H1 (cell line): ENCODE data around the gene STARD7. TPM values are rescaled to one million over a fixed set of nuclear protein-coding genes. Genes with fewer than 3 reads are reported as not detected.

ENCODE experiments used
- CTCF ChIA-PET: fragments of 300-600 bp; sonication (Branson Sonifier 250); formaldehyde crosslinking; loops from one replicate; lab custom pipeline; 2021; ENCODE audit not compliant: partially characterized antibody; lab: Charles Lee
- POLR2A ChIA-PET: fragments of 300-600 bp; sonication (Branson Sonifier 250); formaldehyde crosslinking; loops from one replicate; lab custom pipeline; 2021; ENCODE audit warnings: inconsistent platforms; ENCODE audit not compliant: partially characterized antibody; lab: Charles Lee
- DNase-seq, 2 experiments: peaks; one replicate each; pipeline versions ENCODE4 v3.0.0 to v3.0.0-alpha.2; 2010 to 2022; ENCODE audit warnings: low spot score in 2 of 2, low read depth in 1 of 2, mixed read lengths in 1 of 2
- FAIRE-seq: peaks from 2 replicates; lab custom pipeline; 2011; peaks lifted over from hg19 to GRCh38; lab: Jason Lieb, UNC
- H2AFZ ChIP-seq: 2 replicates; pipeline ENCODE4 v1.8.1; 2012; ENCODE audit warnings: low read length, inconsistent platforms
- H2AK5ac ChIP-seq: 2 replicates; pipeline ENCODE4 v1.6.1; 2013; ENCODE audit warnings: low read depth, low read length
- H2BK120ac ChIP-seq: replicated peaks from 2 replicates; pipeline ENCODE3; 2013; ENCODE audit warnings: low read depth, low read length, inconsistent platforms
- H2BK12ac ChIP-seq: 2 replicates; pipeline ENCODE4 v1.6.1; 2013; ENCODE audit warnings: low read depth, low read length
- H2BK15ac ChIP-seq: 2 replicates; pipeline ENCODE4 v1.6.1; 2013; ENCODE audit warnings: low read length
- H2BK20ac ChIP-seq: 2 replicates; pipeline ENCODE4 v1.6.1; 2013; ENCODE audit warnings: low read length
- H2BK5ac ChIP-seq: 2 replicates; pipeline ENCODE4 v1.6.1; 2013; ENCODE audit warnings: low read depth, low read length
- H3K14ac ChIP-seq: 2 replicates; pipeline ENCODE4 v1.6.1; 2013; ENCODE audit warnings: inconsistent platforms; ENCODE audit not compliant: insufficient read length
- H3K18ac ChIP-seq: 2 replicates; pipeline ENCODE4 v1.6.1; 2013; ENCODE audit warnings: low read length; ENCODE audit errors: extremely low read depth
- H3K23ac ChIP-seq: 2 replicates; pipeline ENCODE4 v1.6.1; 2013; ENCODE audit warnings: inconsistent platforms; ENCODE audit not compliant: insufficient read length
- H3K23me2 ChIP-seq: 2 replicates; pipeline ENCODE4 v1.6.1; 2013; ENCODE audit warnings: low read depth, low read length
- H3K27ac ChIP-seq: 2 replicates; pipeline ENCODE4 v1.6.1; 2011; ENCODE audit warnings: low read depth, low read length, inconsistent platforms
- H3K27me3 ChIP-seq, 4 experiments: replicated peaks in 1 of 4; 1 replicate in 1 of 4; 2 replicates in 3 of 4; pipeline versions ENCODE4 v1.6.1 to v1.8.1; 2011 to 2013; ENCODE audit warnings: low read length in 3 of 4, mild to moderate bottlenecking in 3 of 4, inconsistent platforms in 2 of 4, mixed read lengths in 2 of 4, moderate library complexity in 1 of 4; ENCODE audit not compliant: control insufficient read depth in 3 of 4, insufficient read depth in 3 of 4; ENCODE audit errors: extremely low read depth in 1 of 4
- H3K36me3 ChIP-seq, 4 experiments: 2 replicates each; pipeline versions ENCODE4 v1.6.1 to v1.8.1; 2011 to 2013; ENCODE audit warnings: mild to moderate bottlenecking in 4 of 4, low read length in 3 of 4, moderate library complexity in 2 of 4, control low read depth in 1 of 4, inconsistent platforms in 1 of 4; ENCODE audit not compliant: insufficient read depth in 4 of 4, control insufficient read depth in 2 of 4
- H3K4ac ChIP-seq: replicated peaks from 2 replicates; pipeline ENCODE3; 2013; ENCODE audit warnings: low read length, low read depth, mixed read lengths, inconsistent platforms; ENCODE audit not compliant: insufficient read length
- H3K4me1 ChIP-seq, 4 experiments: replicated peaks in 1 of 4; 1 replicate in 1 of 4; 2 replicates in 3 of 4; pipeline versions ENCODE4 v1.6.1 to v1.8.1; 2011 to 2013; ENCODE audit warnings: low read length in 3 of 4, inconsistent platforms in 2 of 4, mixed read lengths in 1 of 4; ENCODE audit not compliant: insufficient read depth in 4 of 4, control insufficient read depth in 3 of 4
- H3K4me2 ChIP-seq, 2 experiments: 2 replicates each; pipeline versions ENCODE4 v1.6.1 to v1.8.1; 2011 to 2013; ENCODE audit warnings: low read depth in 2 of 2, low read length in 2 of 2, control low read depth in 1 of 2, inconsistent platforms in 1 of 2, mild to moderate bottlenecking in 1 of 2; ENCODE audit not compliant: insufficient read depth in 1 of 2
- H3K4me3 ChIP-seq, 4 experiments: fragments of 200-600, 300-600 bp in 1 of 4; sonication (generic), shearing (Covaris generic), sonication (Bioruptor Twin) in 1 of 4; 2 replicates each; pipeline versions ENCODE4 v1.5.1 to v1.8.1; 2011 to 2016; ENCODE audit warnings: low read length in 4 of 4, low read depth in 3 of 4, control low read depth in 2 of 4, inconsistent platforms in 2 of 4, mild to moderate bottlenecking in 2 of 4, mixed read lengths in 1 of 4, moderate library complexity in 1 of 4; ENCODE audit not compliant: insufficient read depth in 2 of 4; ENCODE audit errors: extremely low read depth in 1 of 4
- H3K56ac ChIP-seq: replicated peaks from 2 replicates; pipeline ENCODE3; 2013; ENCODE audit warnings: low read depth, mild to moderate bottlenecking, mixed read lengths, low read length, inconsistent platforms; ENCODE audit not compliant: insufficient read length
- H3K79me1 ChIP-seq: 2 replicates; pipeline ENCODE4 v1.6.1; 2013; ENCODE audit warnings: low read depth, low read length, control low read depth
- H3K79me2 ChIP-seq, 2 experiments: 2 replicates each; pipeline versions ENCODE4 v1.6.1 to v1.8.1; 2012 to 2013; ENCODE audit warnings: low read length in 2 of 2, mild to moderate bottlenecking in 2 of 2, inconsistent platforms in 1 of 2; ENCODE audit not compliant: insufficient read depth in 2 of 2, control insufficient read depth in 1 of 2
- H3K9ac ChIP-seq, 4 experiments: replicated peaks in 1 of 4; 1 replicate in 1 of 4; 2 replicates in 3 of 4; pipeline versions ENCODE4 v1.6.1 to v1.8.1; 2011 to 2013; ENCODE audit warnings: low read depth in 3 of 4, low read length in 3 of 4, control low read depth in 2 of 4, mild to moderate bottlenecking in 2 of 4, moderate library complexity in 2 of 4, inconsistent platforms in 1 of 4; ENCODE audit errors: extremely low read depth in 1 of 4
- H3K9me3 ChIP-seq, 2 experiments: 2 replicates each; pipeline versions ENCODE4 v1.6.1 to v1.8.1; 2012 to 2013; ENCODE audit warnings: mild to moderate bottlenecking in 2 of 2, moderate library complexity in 2 of 2, control low read depth in 1 of 2, inconsistent platforms in 1 of 2, low read depth in 1 of 2, low read length in 1 of 2, mixed read lengths in 1 of 2; ENCODE audit not compliant: insufficient read depth in 2 of 2
- H4K20me1 ChIP-seq, 2 experiments: replicated peaks in 1 of 2; 2 replicates each; pipeline versions ENCODE3 to v1.8.1; 2011 to 2013; ENCODE audit warnings: inconsistent platforms in 2 of 2, low read length in 2 of 2, mild to moderate bottlenecking in 1 of 2; ENCODE audit not compliant: insufficient read depth in 2 of 2, control insufficient read depth in 1 of 2
- H4K5ac ChIP-seq: 2 replicates; pipeline ENCODE4 v1.6.1; 2013; ENCODE audit warnings: low read length, low read depth, mixed read lengths, inconsistent platforms; ENCODE audit not compliant: insufficient read length
- H4K8ac ChIP-seq: 2 replicates; pipeline ENCODE4 v1.8.0; 2013; ENCODE audit warnings: mild to moderate bottlenecking, moderate library complexity, low read length, inconsistent platforms; ENCODE audit not compliant: insufficient read depth; ENCODE audit errors: extremely low read depth
- H4K91ac ChIP-seq: replicated peaks from 2 replicates; pipeline ENCODE3; 2013; ENCODE audit warnings: low read length, mixed read lengths, inconsistent platforms; ENCODE audit not compliant: insufficient read length
- BACH1 ChIP-seq: IDR thresholded peaks from 2 replicates; pipeline ENCODE4 v1.6.1; 2012; ENCODE audit warnings: low read length, improper control_type of control experiment
- BRCA1 ChIP-seq: IDR thresholded peaks from 2 replicates; pipeline ENCODE4 v1.6.1; 2012; ENCODE audit warnings: low read depth, low read length, improper control_type of control experiment
- CBX8 ChIP-seq: fragments of 300-800, 300-1000 bp; sonication (generic); IDR thresholded peaks from 2 replicates; pipeline ENCODE4 v1.7.1; 2016; ENCODE audit warnings: low read depth, low read length, borderline replicate concordance
- CEBPB ChIP-seq: IDR thresholded peaks from 2 replicates; pipeline ENCODE4 v1.6.1; 2012; ENCODE audit warnings: low read depth, low read length
- CHD2 ChIP-seq: IDR thresholded peaks from 2 replicates; pipeline ENCODE4 v1.6.1; 2012; ENCODE audit warnings: low read length, improper control_type of control experiment
- EGR1 ChIP-seq: IDR thresholded peaks from 2 replicates; pipeline ENCODE4 v1.6.1; 2011; ENCODE audit warnings: low read depth, low read length, borderline replicate concordance
- RFX5 ChIP-seq: IDR thresholded peaks from 2 replicates; pipeline ENCODE4 v1.6.1; 2011; ENCODE audit warnings: low read depth, low read length, improper control_type of control experiment, borderline replicate concordance
- SAP30 ChIP-seq: fragments of 300-600 bp; sonication (generic); IDR thresholded peaks from 2 replicates; pipeline ENCODE4 v1.7.1; 2012; ENCODE audit warnings: low read length, moderate library complexity, mild to moderate bottlenecking, inconsistent platforms; ENCODE audit not compliant: insufficient read depth, insufficient replicate concordance
- SIN3A ChIP-seq, 2 experiments: IDR thresholded peaks in 1 of 2; conservative IDR thresholded peaks in 1 of 2; 2 replicates each; pipeline ENCODE4 v1.6.1; 2011 to 2012; ENCODE audit warnings: low read length in 2 of 2, improper control_type of control experiment in 1 of 2, low read depth in 1 of 2, mild to moderate bottlenecking in 1 of 2
- SIRT6 ChIP-seq: IDR thresholded peaks from one replicate; pipeline ENCODE4 v1.7.1; 2012; ENCODE audit warnings: low read length, inconsistent platforms
- SP1 ChIP-seq: IDR thresholded peaks from 2 replicates; pipeline ENCODE4 v1.6.1; 2011; ENCODE audit warnings: low read depth, low read length
- SP2 ChIP-seq: IDR thresholded peaks from 2 replicates; pipeline ENCODE4 v1.6.1; 2012; ENCODE audit warnings: mild to moderate bottlenecking, low read length, inconsistent platforms
- SP4 ChIP-seq: IDR thresholded peaks from 2 replicates; pipeline ENCODE4 v1.6.1; 2012; ENCODE audit warnings: low read length, inconsistent platforms
- WGBS, 2 experiments: shearing (Covaris generic) in 1 of 2; methylation state at CpG; one replicate each; pipeline versions ENCODE4 v1.1.6 to v1.1.7; 2013 to 2015; ENCODE audit warnings: low lambda C conversion rate in 2 of 2, mixed read lengths in 2 of 2, inconsistent platforms in 1 of 2, low coverage in 1 of 2, missing lambda C conversion rate in 1 of 2; ENCODE audit not compliant: insufficient replicate concordance in 2 of 2, insufficient coverage in 1 of 2, insufficient read length in 1 of 2; ENCODE audit errors: extremely low coverage in 1 of 2, missing lambda C conversion rate in 1 of 2; 5-methylcytosine and 5-hydroxymethylcytosine counted together
- polyA plus RNA-seq, 7 experiments: library from polyadenylated mRNA; depleted of rRNA in 3 of 7; stranded (reverse) in 5 of 7; unstranded in 2 of 7; fragments of >200 nt in 5 of 7; fragments of 200-250 nt in 2 of 7; gene quantifications; 1 replicate in 5 of 7; 2 replicates in 1 of 7; 4 replicates in 1 of 7; pipeline versions ENCODE4 v1.2.1 to v1.2.3, GENCODE V29; 2011 to 2013; ENCODE audit warnings: missing spikeins in 2 of 7, mixed read lengths in 2 of 7
- total RNA-seq: library from RNA; stranded (reverse); fragmentation: NEBNext Ultra II Directional; extraction: Animal tissue kit (Norgen Biotek cat#: 25700); gene quantifications from 2 replicates; pipeline ENCODE4 v1.2.1, GENCODE V29; 2021
- TF ChIP-seq, protein P1 (sequence below): IDR thresholded peaks from 2 replicates; pipeline ENCODE4 v1.6.1; 2012; ENCODE audit warnings: inconsistent platforms

Gene STARD7
- total and polyA plus RNA-seq, 2 of the 8 experiments (the other 6 are each of a cell fraction or from before 2014, with no cell fraction given), result 89.1 to 200 TPM

DNA sequence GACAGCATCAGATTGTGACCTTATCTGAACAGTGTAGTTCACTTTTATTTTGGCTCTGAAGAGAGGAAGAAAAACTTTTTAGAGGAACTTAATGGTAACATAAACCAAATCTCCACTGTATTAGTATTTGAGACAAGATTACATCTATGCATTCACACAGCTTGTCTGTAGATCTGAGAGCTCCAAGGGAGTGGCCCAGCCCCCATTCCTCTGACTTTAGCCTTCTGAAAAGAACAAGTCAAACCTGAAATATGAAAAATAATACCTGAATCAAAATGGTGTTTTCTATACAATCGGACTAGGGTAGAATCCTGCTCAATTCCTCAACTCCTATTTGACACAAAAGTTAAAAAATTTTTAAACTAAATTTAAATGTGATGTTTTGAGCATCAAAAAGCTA lies 23.1 kb downstream of the STARD7 start:
- H3K14ac ChIP-seq, result no peak overlapping the region
- H3K9me3 ChIP-seq, result no peaks in the 10 kb centered on the region
- peaks cover 2 to 9% of the 10 kb centered on the region in 2 experiments for H4K20me1 ChIP-seq
- no peak overlapping the region for H4K5ac ChIP-seq
- H3K18ac ChIP-seq, result no peak overlapping the region
- FAIRE-seq, result no peak
- H3K27me3 ChIP-seq, result no peaks in the 10 kb centered on the region
- no peak overlapping the region for H4K8ac ChIP-seq
- no peak overlapping the region for H3K4me2 ChIP-seq
- H2BK120ac ChIP-seq, result no peak overlapping the region
- no peak overlapping the region for H2BK20ac ChIP-seq
- no peaks in the 10 kb centered on the region for H3K79me1 ChIP-seq
- H3K23me2 ChIP-seq, result no peaks in the 10 kb centered on the region
- no peak overlapping the region for H4K91ac ChIP-seq
- no peak overlapping the region for H3K27ac ChIP-seq
- H3K23ac ChIP-seq, result no peak overlapping the region
- POLR2A ChIA-PET, result no interaction called here
- no peak overlapping the region for H2AFZ ChIP-seq
- no peak overlapping the region for H2BK5ac ChIP-seq
- whole genome bisulfite sequencing, 2 experiments, result 93% methylated on average over 1 of the region's 1 CpG; no CpG with 5 or more reads in 1 of the 2 experiments
- H2BK12ac ChIP-seq, result no peak overlapping the region
- CTCF ChIA-PET, result interaction anchor here (0.7 to 2.2 kb wide), 4 partner anchors 11 to 193 kb away, joined by 3 to 11 read pairs (median 4); no protein-coding TSS in a partner anchor
- DNase-seq, result no peak
- H3K79me2 ChIP-seq, result no peaks in the 10 kb centered on the region
- H3K4me1 ChIP-seq, result no peaks in the 10 kb centered on the region
- peaks cover 12 to 51% (median 36%) of the 10 kb centered on the region in 4 experiments; a peak in 7 of 8 replicates for H3K36me3 ChIP-seq
- H3K9ac ChIP-seq, result no peak overlapping the region
- H3K4me3 ChIP-seq, result no peak overlapping the region
- H3K4ac ChIP-seq, result no peak overlapping the region
- no peak overlapping the region for H2AK5ac ChIP-seq
- no peak overlapping the region for H2BK15ac ChIP-seq
- no peak overlapping the region for H3K56ac ChIP-seq
- TF ChIP-seq CBX8 (no peak), SP4 (no peak), CEBPB (no peak), BACH1 (no peak), CHD2 (no peak), SIRT6 (no peak), SP1 (no peak), SIN3A (conservative IDR thresholded peaks at IDR 0.05 in 1 of 2, IDR thresholded peaks at IDR 0.05 in 1 of 2; ENCODE audit: low read depth in 1 of 2, low read length in 2 of 2) (no peak), RFX5 (no peak), EGR1 (no peak), SAP30 (no peak), BRCA1 (no peak), SP2 (no peak)
- TF ChIP-seq, protein P1, sequence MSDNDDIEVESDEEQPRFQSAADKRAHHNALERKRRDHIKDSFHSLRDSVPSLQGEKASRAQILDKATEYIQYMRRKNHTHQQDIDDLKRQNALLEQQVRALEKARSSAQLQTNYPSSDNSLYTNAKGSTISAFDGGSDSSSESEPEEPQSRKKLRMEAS, result no peak
